Tibial nerve (tissue), 3 donors: ENCODE results near the gene SDR42E2.

Experiments
- CTCF ChIP-seq, 5 experiments: fragments of 200-600 bp in 3 of 5; fragments of 450-650 bp in 2 of 5; sonication (generic) in 3 of 5; IDR thresholded peaks; one replicate each; pipeline ENCODE4 v1.5.1; 2016 to 2019; ENCODE audit warnings: antibody characterized with exemption in 5 of 5, mild to moderate bottlenecking in 3 of 5, moderate library complexity in 2 of 5
- POLR2A ChIP-seq, 2 donors: fragments of 450-650 bp; IDR thresholded peaks; one replicate each; pipeline ENCODE4 v1.6.1; 2017; ENCODE audit warnings: antibody characterized with exemption in 2 of 2, mild to moderate bottlenecking in 2 of 2, moderate library complexity in 2 of 2

- no peak for TF ChIP-seq CTCF (IDR thresholded peaks at IDR 0.05)
- no peak for TF ChIP-seq POLR2A (IDR thresholded peaks at IDR 0.05)
These were observed 9.6 kb downstream of the SDR42E2 start for GRCh38 chr16:22171953-22172352.
